HCT116 (cell line): ENCODE data around the gene CA10. TPM values are rescaled to one million over a fixed set of nuclear protein-coding genes. Genes with fewer than 3 reads are reported as not detected.

Experiments
- ATAC-seq: fragments of 200-7000 bp; cut with Tn5 transposase; 2 replicates; pipeline ENCODE4 v1.9.1; 2020; ENCODE audit warnings: mild to moderate bottlenecking, moderate library complexity
- BruUV-seq: library from RNA; stranded (reverse); fragments of 400-500 nt; replicated peaks from 2 replicates; lab custom pipeline; 2021; lab: Mats Ljungman, UMichigan
- CTCF ChIA-PET: fragments of 300-600 bp; sonication (Branson Sonifier 250); formaldehyde crosslinking; loops from one replicate; lab custom pipeline; 2021; ENCODE audit warnings: antibody characterized with exemption; lab: Charles Lee
- POLR2A ChIA-PET: fragments of 300-600, 350-600 bp; sonication (Branson Sonifier 250); formaldehyde crosslinking; loops from one replicate; lab custom pipeline; 2021; ENCODE audit warnings: antibody characterized with exemption; lab: Charles Lee
- RAD21 ChIA-PET, 2 experiments: fragments of 300-600 bp; sonication (Branson Sonifier 250); formaldehyde crosslinking; loops; one replicate each; lab custom pipeline; 2023; ENCODE audit warnings: low total read pairs in 2 of 2; ENCODE audit not compliant: uncharacterized antibody in 2 of 2, unreplicated experiment in 2 of 2, low non-redundant PET in 1 of 2; lab: Charles Lee
- DNase-seq: peaks from one replicate; pipeline ENCODE4 v3.0.0-alpha.2; 2010; ENCODE audit warnings: low read depth, low spot score
- H2AFZ ChIP-seq: fragments of 200-600 bp; shearing (Covaris generic), sonication (generic); 2 replicates; pipeline ENCODE4 v1.6.1; 2017; ENCODE audit warnings: low read depth, mixed run types, mixed read lengths, antibody characterized with exemption, low read length; ENCODE audit not compliant: poor library complexity, severe bottlenecking
- H3K27ac ChIP-seq: 2 replicates; pipeline ENCODE4 v1.5.1; 2012; ENCODE audit warnings: low read depth, low read length
- H3K27me3 ChIP-seq: fragments of 200-600 bp; sonication (generic); 2 replicates; pipeline ENCODE4 v1.6.1; 2016; ENCODE audit warnings: mixed run types, low read length, mixed read lengths; ENCODE audit not compliant: insufficient read depth
- H3K36me3 ChIP-seq, 2 experiments: fragments of 200-500 bp in 1 of 2; fragments of 200-600 bp in 1 of 2; sonication (Bioruptor generic) in 1 of 2; sonication (generic) in 1 of 2; 2 replicates each; pipeline versions ENCODE4 v1.5.1 to v1.6.1; 2014 to 2016; ENCODE audit warnings: low read length in 2 of 2, inconsistent platforms in 1 of 2, mixed read lengths in 1 of 2, mixed run types in 1 of 2; ENCODE audit not compliant: insufficient read depth in 2 of 2, control insufficient read depth in 1 of 2
- H3K4me1 ChIP-seq, 2 experiments: fragments of 200-600 bp in 1 of 2; sonication (generic) in 1 of 2; 2 replicates each; pipeline versions ENCODE4 v1.5.1 to v1.6.1; 2012 to 2017; ENCODE audit warnings: low read length in 2 of 2, inconsistent platforms in 1 of 2, mild to moderate bottlenecking in 1 of 2, mixed read lengths in 1 of 2, mixed run types in 1 of 2, moderate library complexity in 1 of 2; ENCODE audit not compliant: insufficient read depth in 2 of 2, control insufficient read depth in 1 of 2
- H3K4me2 ChIP-seq: fragments of 200-600 bp; sonication (generic); 2 replicates; pipeline ENCODE4 v1.6.1; 2017; ENCODE audit warnings: mixed run types, low read length, mixed read lengths
- H3K4me3 ChIP-seq, 2 experiments: fragments of 200-600 bp in 1 of 2; sonication (generic) in 1 of 2; replicated peaks in 1 of 2; 2 replicates each; pipeline ENCODE4 v1.5.1; 2011 to 2016; ENCODE audit warnings: low read length in 2 of 2, control low read depth in 1 of 2, low read depth in 1 of 2, mild to moderate bottlenecking in 1 of 2, mixed read lengths in 1 of 2, mixed run types in 1 of 2
- H3K79me2 ChIP-seq: fragments of 200-600 bp; sonication (generic); 2 replicates; pipeline ENCODE4 v1.6.1; 2017; ENCODE audit warnings: mild to moderate bottlenecking, mixed run types, low read length, moderate library complexity, mixed read lengths; ENCODE audit not compliant: insufficient read depth
- H3K9ac ChIP-seq: fragments of 200-600 bp; sonication (generic); 2 replicates; pipeline ENCODE4 v1.6.1; 2016; ENCODE audit warnings: low read length, mixed read lengths
- H3K9me2 ChIP-seq: fragments of 200-600 bp; sonication (generic), shearing (Covaris generic); 2 replicates; pipeline ENCODE4 v1.6.1; 2017; ENCODE audit warnings: mixed run types, mild to moderate bottlenecking, moderate library complexity; ENCODE audit not compliant: insufficient read depth
- H3K9me3 ChIP-seq, 2 experiments: fragments of 200-500 bp in 1 of 2; fragments of 200-600 bp in 1 of 2; sonication (Bioruptor generic) in 1 of 2; sonication (generic) in 1 of 2; 2 replicates each; pipeline ENCODE4 v1.6.1; 2014 to 2017; ENCODE audit warnings: low read length in 2 of 2, mixed read lengths in 2 of 2, inconsistent platforms in 1 of 2, low read depth in 1 of 2, mild to moderate bottlenecking in 1 of 2, mixed run types in 1 of 2, moderate library complexity in 1 of 2; ENCODE audit not compliant: control insufficient read depth in 1 of 2, insufficient read depth in 1 of 2
- H4K20me1 ChIP-seq: fragments of 200-600 bp; sonication (generic), shearing (Covaris generic); 2 replicates; pipeline ENCODE4 v1.6.1; 2017; ENCODE audit warnings: mixed run types, mild to moderate bottlenecking, moderate library complexity; ENCODE audit not compliant: insufficient read depth
- CEBPB ChIP-seq: IDR thresholded peaks from 2 replicates; pipeline ENCODE4 v1.6.1; 2012; ENCODE audit warnings: low read depth
- EGR1 ChIP-seq: IDR thresholded peaks from 2 replicates; pipeline ENCODE4 v1.6.1; 2012; ENCODE audit warnings: low read depth
- ELF1 ChIP-seq: IDR thresholded peaks from 2 replicates; pipeline ENCODE4 v1.6.1; 2012; ENCODE audit warnings: low read depth, borderline replicate concordance
- EZH2 ChIP-seq: fragments of 200-600 bp; sonication (generic); IDR thresholded peaks from 2 replicates; pipeline ENCODE4 v1.6.1; 2017; ENCODE audit warnings: antibody characterized with exemption, mixed run types
- EZH2phosphoT487 ChIP-seq: fragments of 200-600 bp; IDR thresholded peaks from 2 replicates; pipeline ENCODE4 v1.6.1; 2018; ENCODE audit warnings: antibody characterized with exemption, borderline replicate concordance
- FOSL1 ChIP-seq: IDR thresholded peaks from 2 replicates; pipeline ENCODE4 v1.6.1; 2012; ENCODE audit warnings: low read depth
- JUND ChIP-seq: IDR thresholded peaks from 2 replicates; pipeline ENCODE4 v1.6.1; 2012
- MAX ChIP-seq: IDR thresholded peaks from 2 replicates; pipeline ENCODE4 v1.6.1; 2012
- POLR2A ChIP-seq: IDR thresholded peaks from 2 replicates; pipeline ENCODE4 v1.7.0; 2011; ENCODE audit warnings: borderline replicate concordance; ENCODE audit not compliant: insufficient read depth, insufficient read length; ENCODE audit errors: extremely low read depth
- POLR2AphosphoS5 ChIP-seq: IDR thresholded peaks from 2 replicates; pipeline ENCODE4 v1.6.1; 2011; ENCODE audit warnings: mild to moderate bottlenecking, low read depth, low read length, moderate library complexity
- RAD21 ChIP-seq: IDR thresholded peaks from 2 replicates; pipeline ENCODE4 v1.6.1; 2012; ENCODE audit warnings: low read depth, mild to moderate bottlenecking
- REST ChIP-seq: IDR thresholded peaks from 2 replicates; pipeline ENCODE4 v1.6.1; 2012; ENCODE audit warnings: low read depth
- SIN3A ChIP-seq: IDR thresholded peaks from 2 replicates; pipeline ENCODE4 v1.6.1; 2012; ENCODE audit warnings: low read depth
- SP1 ChIP-seq: IDR thresholded peaks from 2 replicates; pipeline ENCODE4 v1.6.1; 2012; ENCODE audit warnings: low read depth
- SRF ChIP-seq: IDR thresholded peaks from 2 replicates; pipeline ENCODE4 v1.6.1; 2012; ENCODE audit warnings: low read depth
- TCF7L2 ChIP-seq: IDR thresholded peaks from 2 replicates; pipeline ENCODE4 v1.7.0; 2011; ENCODE audit warnings: borderline replicate concordance, inconsistent platforms; ENCODE audit not compliant: insufficient read depth, insufficient read length; ENCODE audit errors: extremely low read depth
- YY1 ChIP-seq: IDR thresholded peaks from 2 replicates; pipeline ENCODE4 v1.6.1; 2011; ENCODE audit warnings: low read length, low read depth, moderate library complexity, mild to moderate bottlenecking; ENCODE audit not compliant: insufficient replicate concordance; ENCODE audit errors: extremely low read depth
- ZBTB33 ChIP-seq: IDR thresholded peaks from 2 replicates; pipeline ENCODE4 v1.6.1; 2011; ENCODE audit warnings: mild to moderate bottlenecking, low read length, moderate library complexity; ENCODE audit not compliant: insufficient replicate concordance; ENCODE audit errors: extremely low read depth
- ZFX ChIP-seq: fragments of 450-650 bp; IDR thresholded peaks from 2 replicates; pipeline ENCODE4 v1.6.1; 2017
- ZNF274 ChIP-seq: fragments of 200-500 bp; sonication (Bioruptor generic); IDR thresholded peaks from 2 replicates; pipeline ENCODE4 v1.6.1; 2014; ENCODE audit warnings: mild to moderate bottlenecking, low read depth, low read length, inconsistent platforms
- intact Hi-C: fragments of 100-400 bp; cut with micrococcal nuclease; formaldehyde crosslinking; loops from 2 replicates; pipeline ENCODE4 v1.10.0; 2022
- total RNA-seq: library from RNA; stranded (reverse); gene quantifications from one replicate; pipeline ENCODE4 v1.2.1, GENCODE V29; 2021; ENCODE audit not compliant: unreplicated experiment

CA10 gene
- total RNA-seq, 1 experiment from 2014 or later, result not detected

GRCh38 chr17:51763058-51763457 is 395.5 kb downstream of the CA10 start:
- intact Hi-C loops, result no loop called here
- Histone ChIP-seq H2AFZ (no peak overlapping the region), H3K36me3 (no peaks in the 10 kb centered on the region), H3K9ac (no peak overlapping the region), H3K27ac (no peak overlapping the region)
- no peak for DNase-seq
- TF ChIP-seq SP1 (no peak), SIN3A (no peak), ZFX (no peak), POLR2A (no peak), RAD21 (no peak), FOSL1 (no peak), EZH2 (no peak), MAX (no peak), EZH2phosphoT487 (no peak), TCF7L2 (no peak), ELF1 (no peak), ZBTB33 (no peak), POLR2AphosphoS5 (no peak), REST (no peak), YY1 (no peak), CEBPB (no peak), JUND (no peak), EGR1 (no peak), SRF (no peak), ZNF274 (no peak)
- TF ChIP-seq, all 23 proteins: peak for 0
- no peak for ATAC-seq
- no peaks in the 10 kb centered on the region for H4K20me1 ChIP-seq
- H3K4me3 ChIP-seq, result no peak overlapping the region
- ChIA-PET POLR2A (no interaction called here), RAD21 (no interaction called here), CTCF (interaction anchor here (0.6 kb wide), 1 partner anchor 275 kb away, joined by 3 read pairs; no protein-coding TSS in a partner anchor)
- no peak overlapping the region for H3K4me2 ChIP-seq
- H3K9me3 ChIP-seq, result no peaks in the 10 kb centered on the region
- peaks cover 11% of the 10 kb centered on the region; the same call in 1 of the 2 replicates for H3K27me3 ChIP-seq
- no peaks in the 10 kb centered on the region for H3K4me1 ChIP-seq
- BruUV-seq, result no TSS peak
- H3K9me2 ChIP-seq, result no peaks in the 10 kb centered on the region
- H3K79me2 ChIP-seq, result no peaks in the 10 kb centered on the region
